Islet precursor cell (in vitro differentiated cells): Measurements from ENCODE around the gene LY6G6C.

Source experiments
- DNase-seq: peaks from one replicate; pipeline ENCODE4 v3.0.0-alpha.2; 2018

LY6G6C gene

DNA sequence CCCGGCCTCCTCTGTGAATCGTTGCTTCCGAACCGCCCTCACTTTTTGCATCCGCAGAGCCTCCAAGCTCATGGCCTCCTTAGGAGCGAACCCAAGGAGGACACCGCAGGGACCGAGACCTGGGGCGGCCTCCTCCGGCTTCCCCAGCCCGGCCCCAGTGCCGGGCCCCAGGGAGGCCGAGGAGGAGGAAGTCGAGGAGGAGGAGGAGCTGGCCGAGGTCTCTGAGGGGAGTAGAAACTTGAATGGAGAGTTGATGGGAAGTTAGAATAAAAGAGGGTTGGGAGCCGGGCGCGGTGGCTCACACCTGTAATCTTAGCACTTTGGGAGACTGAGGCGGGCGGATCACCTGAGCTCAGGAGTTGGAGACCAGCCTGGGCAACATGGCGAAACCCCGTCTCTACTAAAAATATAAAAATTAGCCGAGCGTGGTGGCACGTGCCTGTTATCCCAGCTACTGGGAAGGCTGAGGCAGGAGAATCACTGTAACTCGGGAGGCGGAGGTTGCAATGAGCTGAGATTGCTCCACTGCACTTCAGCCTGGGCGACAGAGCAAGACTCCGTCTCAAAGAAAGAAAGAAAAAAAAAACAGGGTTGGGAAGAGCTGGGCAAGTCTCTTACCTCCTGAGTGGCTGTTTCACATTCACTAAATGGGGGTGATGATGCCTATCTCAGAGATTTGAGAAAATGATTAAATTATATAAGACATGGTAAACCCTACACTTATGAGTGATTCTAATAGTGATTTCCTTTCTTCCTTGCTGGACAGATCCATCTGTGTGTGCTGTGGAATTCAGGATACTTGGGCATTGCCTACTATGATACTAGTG lies 19.1 kb upstream of the LY6G6C start:
- DNase-seq, result no peak

DNA sequence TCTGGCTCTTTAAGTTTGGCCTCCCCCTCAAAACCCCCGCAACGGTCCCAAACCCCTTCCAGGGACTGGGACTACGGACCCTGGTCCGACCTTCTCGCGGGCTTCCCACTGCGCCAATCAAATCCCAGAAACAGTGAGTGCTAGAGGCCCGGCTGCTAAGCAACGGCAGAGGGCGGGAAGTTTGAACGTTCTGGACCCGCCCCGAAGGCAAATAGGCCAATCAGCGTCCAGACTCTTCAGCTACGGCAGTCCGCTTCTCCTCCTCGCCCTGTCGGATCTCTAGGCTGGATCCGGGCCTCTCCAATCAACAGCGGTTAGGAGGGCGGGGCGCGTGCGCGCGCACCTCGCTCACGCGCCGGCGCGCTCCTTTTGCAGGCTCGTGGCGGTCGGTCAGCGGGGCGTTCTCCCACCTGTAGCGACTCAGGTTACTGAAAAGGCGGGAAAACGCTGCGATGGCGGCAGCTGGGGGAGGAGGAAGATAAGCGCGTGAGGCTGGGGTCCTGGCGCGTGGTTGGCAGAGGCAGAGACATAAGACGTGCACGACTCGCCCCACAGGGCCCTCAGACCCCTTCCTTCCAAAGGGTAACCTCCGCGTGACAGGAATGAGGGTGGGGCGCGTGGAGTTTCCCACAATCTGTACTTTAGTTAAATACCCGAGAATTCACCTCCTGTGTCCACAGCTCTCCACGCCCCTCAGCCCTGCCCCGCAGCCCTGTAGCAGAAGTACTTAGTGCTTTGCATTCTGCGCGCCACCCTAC lies 18.3 kb upstream of the LY6G6C start, which contains the start of gene MSH5:
Gene MSH5 (plus strand): TSS at position 367 of the 758 bp plus-strand sequence. CDS start 462 bp downstream, outside the sequence.
- peak; percentile 100 for DNase-seq

DNA sequence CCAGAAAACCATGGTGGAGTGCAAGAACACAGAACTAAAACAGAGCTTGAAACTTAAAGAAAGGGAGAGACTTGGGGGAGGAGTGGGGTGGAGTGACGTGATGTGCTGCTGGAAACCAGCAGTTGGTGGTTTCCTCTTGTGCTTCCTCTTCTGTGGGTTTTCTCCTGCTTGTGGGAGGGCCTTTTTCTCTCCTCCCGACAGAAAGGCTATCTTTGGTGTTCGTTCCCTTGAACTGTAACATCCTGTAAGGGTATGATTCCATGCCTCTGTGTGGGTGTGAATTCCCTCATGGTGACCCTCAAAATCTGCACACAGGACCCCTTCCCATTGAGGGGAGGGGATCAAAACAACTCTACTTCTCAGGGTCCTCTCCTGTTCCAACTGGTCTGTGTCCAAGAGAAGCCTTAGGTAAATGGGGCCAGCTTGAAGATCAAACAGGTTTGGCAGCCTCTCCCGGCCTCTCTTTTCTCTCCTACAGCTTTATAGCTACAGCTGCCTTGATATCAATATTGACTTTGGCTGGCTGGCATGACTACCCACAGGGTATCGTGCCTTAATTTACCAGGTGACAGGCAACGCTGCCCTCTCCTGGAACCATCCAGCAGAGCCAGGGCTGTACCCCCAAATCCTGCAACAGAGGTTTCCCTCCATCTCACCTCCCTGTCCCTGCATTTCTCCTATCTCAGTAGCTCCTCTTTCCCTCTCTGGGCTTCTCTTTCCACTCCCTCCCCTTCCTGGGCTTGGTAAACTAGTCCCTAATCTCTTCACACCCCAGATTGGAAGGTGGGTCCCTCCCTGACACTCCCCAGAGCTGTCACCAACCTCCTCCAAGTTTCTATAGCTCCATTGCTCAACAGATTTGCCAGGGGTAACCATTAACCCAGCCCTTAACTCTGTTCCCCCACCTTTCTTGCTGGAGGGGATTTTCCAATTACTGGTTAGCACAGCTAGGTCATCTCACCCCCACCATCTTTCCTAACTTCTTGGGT lies 16.7 kb upstream of the LY6G6C start:
- no peak for DNase-seq

DNA sequence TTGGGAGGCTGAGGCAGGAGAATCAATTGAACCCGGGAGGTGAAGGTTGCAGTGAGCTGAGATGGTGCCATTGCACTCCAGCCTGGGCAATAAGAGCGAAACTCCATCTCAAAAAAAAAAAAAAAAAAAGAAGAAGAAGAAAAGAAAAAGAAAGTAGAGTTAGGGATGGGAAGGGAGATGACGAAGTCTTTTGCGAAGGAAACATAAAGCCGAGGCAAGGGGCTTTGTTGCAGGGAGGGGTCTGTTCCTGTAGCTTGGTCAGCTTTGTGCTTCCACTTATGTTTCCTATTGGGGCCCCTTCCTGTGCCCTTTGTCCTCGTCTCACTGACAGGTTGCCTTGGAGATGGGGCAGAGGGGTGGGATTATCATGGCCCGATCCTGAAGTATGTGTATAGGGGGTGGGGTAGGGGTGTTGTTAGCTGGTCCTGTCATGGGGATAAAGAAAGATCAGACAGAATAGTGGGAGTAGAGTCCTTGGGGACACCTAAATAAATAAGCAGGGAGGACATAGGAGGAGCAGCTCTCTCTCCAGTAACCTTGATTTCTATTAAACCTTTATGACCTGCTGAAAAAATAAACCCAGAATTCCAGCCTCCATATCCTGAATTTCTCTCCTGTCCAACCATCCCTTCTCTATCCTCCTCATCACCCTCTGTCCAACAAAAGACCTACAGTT lies 15.9 kb upstream of the LY6G6C start:
- DNase-seq, result no peak

DNA sequence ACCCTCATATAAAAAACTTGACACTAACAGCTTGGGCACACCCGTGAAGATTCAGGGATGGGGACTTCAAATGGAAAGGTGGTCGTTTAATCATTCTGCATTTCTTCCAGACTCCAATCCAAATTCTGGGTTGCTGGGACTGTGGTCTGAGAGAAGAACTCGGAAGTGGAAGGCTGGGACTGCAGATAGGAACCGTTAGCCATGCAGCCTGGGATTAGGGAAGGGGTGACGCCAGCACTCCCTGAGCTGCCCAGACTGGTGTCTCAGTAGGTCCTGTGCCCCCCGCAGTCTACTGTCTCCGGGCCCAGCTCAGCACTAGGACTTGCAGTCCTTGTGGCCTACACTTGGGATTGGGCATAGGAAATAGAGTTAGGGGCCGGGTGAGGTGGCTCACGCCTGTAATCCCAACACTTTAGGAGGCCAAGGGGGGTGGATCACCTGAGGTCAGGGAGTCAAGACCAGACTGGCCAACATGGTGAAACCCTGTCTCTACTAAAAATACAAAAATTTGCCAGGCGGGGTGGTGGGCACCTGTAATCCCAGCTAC lies 15.3 kb upstream of the LY6G6C start:
- no peak for DNase-seq

DNA sequence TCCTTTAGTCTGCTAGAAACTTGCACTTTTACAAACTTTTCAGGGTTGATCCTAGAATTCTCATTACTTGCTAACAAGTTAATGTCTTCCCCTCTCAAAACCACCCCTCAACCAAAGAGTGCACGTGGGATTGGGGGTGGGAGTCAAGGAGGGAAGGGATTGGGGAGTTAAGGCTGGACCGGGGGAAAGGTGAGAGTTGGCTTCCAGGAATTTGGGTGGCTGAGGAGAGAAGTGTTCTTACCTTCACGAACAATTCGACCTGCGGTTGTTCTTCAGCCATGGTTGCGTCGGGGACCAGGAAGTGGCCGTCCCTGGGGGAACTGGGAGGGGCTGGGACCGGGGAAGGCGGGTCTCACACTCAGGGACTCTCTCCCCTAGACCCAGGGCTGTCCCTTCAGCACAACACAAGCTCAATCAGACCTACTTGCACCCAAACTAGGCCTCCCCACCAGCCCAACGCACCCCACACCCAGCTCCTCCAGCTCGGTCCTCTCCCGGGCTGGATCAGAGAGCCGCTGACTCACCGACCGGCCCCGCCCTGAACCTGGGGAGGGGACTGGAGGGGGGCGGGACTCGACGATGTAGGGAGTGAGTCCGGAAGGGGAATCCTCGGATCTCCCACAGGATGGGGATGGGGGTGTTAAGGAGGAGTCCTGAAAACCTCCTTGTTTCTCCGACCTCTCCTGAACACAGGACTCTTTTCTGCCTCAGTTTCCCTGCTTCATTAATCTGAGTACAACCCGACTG lies 14.6 kb upstream of the LY6G6C start, which contains the start of gene CLIC1:
Gene CLIC1 (minus strand): TSS at position 510 of the 747 bp plus-strand sequence. CDS start 230 bp downstream, at position 280.
- peak; percentile 94 for DNase-seq

DNA sequence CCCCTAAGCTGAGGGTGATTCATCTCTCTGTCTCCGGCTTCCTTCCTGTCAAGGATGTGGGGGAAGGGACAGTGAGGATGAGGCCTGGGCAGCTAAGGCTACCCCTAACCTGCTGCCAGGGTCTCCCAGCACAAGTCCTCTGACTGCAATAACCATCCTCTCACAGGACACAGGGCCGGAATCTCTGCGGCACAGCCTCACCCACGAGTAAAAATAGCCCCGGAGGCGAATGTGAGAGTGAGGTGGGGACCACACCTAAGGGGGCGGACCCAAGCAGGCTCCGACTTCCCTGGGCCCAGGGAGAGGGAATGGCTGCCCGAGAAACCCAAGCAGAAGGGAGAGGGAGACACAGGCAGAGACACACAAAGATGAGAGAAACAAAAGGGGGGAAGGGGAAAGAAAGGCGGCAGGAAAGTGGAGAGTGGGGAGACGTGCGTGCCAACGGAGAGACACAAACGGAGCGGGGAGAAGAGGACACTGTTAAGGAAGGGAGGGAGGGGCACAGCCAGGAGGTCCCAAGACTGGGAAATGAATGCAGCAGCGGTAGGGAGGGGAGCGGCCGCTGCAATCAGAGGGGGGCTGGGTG lies 13.4 kb upstream of the LY6G6C start:
- DNase-seq, result peak; percentile 90

DNA sequence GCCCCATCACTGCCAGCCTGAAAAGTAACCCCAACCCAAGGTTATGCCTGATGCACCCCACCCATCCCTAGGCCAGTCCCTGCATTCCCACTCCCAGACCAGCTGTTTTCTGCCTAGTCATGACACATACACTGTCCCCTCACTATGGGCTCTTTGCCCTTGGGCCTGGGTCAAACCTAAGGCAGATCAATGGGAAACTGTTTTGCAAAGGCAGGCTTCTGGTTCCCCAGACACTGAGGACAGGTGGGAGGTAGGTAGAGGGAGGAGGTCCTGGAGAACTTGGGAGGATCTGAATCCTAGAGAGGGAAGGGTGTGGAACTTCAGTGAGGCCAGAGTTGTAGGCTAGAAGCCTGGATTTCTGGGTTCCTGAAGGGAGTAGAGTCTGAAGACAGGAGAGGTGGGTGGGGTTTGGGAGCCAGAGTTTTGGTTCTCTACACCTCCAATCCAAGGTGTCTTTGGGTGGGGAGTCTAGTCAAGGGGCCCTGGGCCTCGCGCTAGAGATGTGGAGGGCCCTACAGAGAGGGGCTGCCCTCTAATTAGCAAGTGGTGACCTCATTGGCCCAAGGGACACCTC lies 12.8 kb upstream of the LY6G6C start:
- no peak for DNase-seq

DNA sequence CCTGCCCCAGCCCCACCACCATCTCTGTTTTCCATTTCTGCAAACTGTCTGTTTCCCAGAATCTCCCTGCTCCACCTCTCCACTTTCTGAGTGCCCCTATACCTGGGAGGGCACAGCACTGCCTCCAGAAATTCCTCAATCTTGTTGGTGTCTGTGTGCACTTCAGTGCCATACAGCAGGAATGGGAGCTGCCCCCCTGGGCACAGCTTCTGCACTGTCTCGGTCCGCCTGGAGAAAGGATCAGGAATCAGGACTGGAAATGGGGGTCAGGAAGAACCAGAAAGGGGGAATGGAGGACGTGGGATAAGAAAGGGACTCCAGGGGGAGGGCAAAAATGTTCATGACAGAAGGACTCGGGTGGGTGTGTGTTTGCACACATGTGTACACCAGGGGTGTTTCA lies 12.2 kb upstream of the LY6G6C start:
- DNase-seq, result no peak

DNA sequence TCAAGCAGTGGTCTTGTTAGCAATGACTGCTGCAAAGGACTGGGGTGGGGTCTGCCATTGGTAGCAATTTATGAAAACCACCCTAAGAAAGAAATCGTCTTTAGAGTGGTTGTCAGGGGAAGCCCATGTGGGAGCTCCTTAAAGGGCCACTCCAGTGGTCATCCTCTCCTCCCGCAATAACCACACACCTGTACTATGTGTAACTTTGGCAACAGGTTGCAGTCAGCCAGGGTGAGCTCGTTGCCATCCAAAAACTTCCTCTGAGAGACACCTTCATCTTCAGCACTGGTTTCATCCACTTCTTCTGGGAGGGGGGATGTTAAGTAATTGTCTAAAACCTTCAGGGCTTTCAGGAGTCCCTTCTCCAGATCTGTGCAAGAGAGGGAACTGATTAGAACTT lies 10.5 kb upstream of the LY6G6C start:
- no peak for DNase-seq

DNA sequence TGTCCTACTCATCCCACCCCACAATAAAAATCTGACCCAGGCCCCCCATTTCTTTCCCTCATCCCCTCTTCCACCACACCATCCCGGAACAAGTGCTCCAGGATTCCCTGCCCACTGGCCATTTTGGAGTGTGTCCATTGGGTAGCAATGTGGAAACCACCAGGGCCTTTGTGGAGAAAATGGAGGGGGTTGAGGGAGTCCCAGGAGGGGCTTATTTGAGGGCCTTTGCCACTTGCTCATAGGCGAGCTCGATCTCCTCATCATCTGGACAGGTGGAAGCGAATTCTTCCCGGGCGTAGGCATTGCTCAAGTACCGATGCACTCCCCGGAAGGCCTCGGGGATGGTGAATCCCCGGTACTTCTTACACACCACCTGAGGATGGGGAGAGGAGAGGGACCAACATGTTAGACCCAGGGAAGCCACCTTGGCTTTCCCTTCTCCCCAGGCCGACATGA lies 9.1 kb upstream of the LY6G6C start:
- DNase-seq, result no peak

DNA sequence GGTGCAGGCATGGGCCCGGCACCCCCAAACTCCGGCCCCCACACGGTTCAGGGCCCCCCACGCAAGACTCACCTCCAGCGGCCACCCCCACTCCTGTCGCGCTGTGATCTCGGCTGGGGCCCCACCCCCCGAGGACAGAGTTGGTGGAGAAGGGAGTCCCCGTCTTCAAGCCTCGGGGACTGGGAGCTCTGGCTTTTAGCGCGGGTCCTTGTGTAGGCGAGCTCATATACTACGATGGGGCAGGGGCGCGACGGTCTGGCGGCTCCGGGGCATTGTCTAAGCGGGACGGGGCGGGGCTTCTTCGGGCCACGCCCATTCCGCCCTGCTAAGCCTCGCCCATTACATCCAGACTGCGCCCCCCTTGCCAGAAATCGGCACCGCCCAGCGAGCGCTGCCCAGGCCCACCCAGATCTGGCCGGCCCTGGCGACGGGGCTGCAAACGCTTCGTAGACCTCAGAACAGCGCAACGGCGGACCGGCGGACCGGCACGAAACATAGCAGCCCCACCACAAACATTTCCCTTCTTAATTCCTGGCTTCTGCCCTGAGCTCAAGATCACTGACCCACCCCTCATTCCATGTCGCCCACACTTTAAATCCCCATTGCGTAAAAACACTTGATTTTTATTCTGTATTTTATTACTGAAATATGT lies 8.6 kb upstream of the LY6G6C start:
- DNase-seq, result peak; percentile 97

DNA sequence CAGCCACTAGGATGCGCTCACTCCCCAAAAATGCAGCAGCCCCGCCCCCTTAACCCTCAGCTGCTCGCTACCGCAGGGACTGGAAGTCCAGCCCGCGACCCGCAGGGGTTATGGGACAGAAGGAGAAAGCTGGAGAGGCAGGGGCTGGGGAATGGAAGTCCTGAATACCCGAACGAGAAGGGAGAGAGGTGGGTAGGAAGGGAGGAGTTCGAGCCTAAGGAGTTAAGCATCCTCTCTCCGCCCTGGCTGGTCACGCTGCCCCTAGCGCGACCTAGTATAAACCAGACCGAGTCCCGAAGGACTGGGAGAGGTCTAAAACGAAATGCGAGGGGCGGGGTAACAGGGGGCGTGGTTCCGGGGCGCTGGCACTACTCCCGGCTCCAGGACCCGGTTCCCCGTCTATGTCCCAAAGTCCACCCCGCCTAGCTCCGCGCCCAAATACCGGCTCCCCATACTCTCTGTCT lies 8.0 kb upstream of the LY6G6C start:
- DNase-seq, result peak; percentile 94

DNA sequence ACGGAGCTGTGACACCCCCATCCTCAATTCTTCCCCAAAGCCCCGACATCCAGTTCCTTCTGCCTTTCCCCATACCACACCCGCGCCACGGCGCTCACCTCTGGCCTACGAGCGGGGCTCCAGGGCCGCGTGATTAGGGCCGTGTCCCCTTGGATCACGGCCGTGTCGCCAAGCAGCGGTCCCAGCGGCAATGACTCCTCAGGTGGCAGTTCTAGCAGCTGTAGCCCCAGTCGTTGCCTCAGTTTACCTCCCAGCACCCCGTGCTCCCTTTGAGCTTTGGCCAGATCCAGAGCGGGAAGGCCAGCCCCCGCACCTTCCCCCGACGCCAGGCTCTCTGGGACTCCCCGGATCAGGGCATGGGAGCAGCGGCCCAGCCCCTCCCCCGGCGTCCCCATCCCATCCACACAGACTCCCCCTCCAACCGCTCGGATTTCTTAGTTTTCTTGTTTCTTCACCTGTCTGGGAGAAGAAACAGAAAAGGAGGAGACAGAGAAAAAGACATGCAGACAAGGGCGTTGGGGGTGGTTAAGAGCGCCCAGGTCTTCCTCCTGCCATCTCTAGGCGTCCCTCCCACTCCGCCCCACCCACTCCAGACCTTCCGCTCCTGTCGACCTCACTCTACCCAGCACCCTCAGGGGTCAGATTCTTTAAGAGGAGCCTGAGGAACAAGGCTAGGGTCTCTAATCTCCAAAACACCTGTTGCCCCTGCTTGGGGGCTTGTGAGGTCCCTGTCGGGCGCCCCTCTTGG lies 7.4 kb upstream of the LY6G6C start, which contains the start of gene DDAH2:
Gene DDAH2 (minus strand): TSS at position 533 of the 748 bp plus-strand sequence. CDS start 138 bp downstream, at position 395.
- no peak for DNase-seq

DNA sequence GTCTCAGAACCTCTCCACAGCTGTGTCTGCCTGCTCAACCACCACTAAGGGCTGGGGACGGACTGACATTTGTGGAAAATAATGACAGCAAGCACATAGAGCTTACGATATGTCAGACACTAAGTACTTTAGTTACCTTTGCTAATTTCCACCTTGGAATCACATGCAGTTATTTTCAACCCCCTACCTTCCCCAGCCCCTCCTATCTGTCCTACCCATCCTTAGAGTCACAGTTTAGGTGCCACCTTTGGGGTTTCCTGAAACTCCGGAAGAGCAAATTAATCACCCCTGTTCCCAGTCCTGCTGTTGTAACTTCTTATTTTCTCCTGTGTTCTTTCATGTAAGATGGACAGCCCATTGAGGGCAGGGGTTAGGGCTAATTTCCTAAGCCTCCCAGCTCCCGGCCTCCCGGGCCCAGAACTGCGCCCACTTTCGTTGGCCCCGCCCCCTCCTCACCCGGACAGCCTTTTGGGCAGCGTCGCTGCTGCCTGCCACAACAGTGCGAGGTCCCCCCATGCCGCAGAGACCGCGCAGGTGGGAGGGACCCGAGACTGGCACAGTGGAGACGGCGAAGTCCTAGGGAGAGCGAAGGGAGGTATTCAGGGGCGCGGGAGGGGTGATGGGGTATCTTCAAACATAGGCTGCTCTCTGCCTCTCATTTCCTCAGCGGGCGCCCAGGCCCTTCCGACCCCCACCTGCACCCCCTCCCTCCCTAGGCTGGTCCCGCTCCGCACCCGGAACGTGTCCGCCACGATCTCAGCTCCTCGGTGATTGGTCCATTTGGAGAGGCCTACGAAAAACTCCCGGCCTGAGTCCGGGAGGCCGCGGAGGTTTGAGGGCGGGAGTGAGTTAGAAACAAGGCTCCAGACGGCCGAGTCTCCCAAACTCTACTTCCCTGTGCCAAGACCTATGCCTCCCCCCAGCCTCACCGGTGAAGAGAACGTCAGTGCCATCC lies 6.4 kb upstream of the LY6G6C start:
- DNase-seq, result no peak

DNA sequence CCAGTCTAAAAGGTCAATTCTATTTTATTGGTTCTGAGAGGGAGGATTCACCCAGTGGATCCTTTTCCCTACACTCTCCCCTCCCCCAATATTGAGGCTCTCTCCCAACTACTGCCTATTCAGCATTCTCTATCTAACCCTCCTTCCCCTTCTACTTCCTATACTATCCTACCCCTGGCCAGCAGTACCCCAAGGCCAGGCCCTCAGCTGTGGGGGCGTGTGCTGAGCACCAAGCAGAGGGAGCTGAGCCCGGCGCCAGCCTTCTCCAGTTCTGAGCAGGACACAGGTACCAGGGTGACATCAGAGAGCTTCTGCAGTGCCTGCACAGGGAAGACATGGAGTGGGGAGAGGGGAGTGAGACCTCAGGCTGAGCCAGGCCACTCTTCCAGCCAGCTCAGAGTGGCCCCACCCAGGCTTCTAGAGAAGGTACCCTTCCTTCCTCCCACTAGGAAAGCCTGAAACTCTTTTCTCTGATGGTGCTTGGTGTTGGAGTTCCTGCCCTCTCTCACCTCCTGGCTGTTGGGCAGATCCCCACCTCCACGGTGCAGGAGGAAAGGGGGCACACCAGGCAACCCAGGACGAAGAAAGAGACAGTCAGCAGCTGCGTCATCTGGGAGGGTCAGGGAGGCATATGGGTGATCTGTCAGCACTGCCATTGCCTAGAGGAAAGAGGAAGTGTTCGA lies 5.6 kb upstream of the LY6G6C start:
- DNase-seq, result no peak
